DND-41 (cell line): Measurements from ENCODE around the gene KRTAP17-1.

Source experiments
- ATAC-seq: fragments of 200-7000 bp; cut with Tn5 transposase; 3 replicates; pipeline ENCODE4 v1.9.1; 2021; ENCODE audit warnings: low read depth; ENCODE audit not compliant: insufficient read depth
- DNase-seq: peaks from one replicate; pipeline ENCODE4 v3.0.0-alpha.2; 2020
- H2AFZ ChIP-seq: 2 replicates; pipeline ENCODE4 v1.6.0; 2012; ENCODE audit warnings: low read depth, low read length
- H3K27ac ChIP-seq: 2 replicates; pipeline ENCODE4 v1.5.1; 2012; ENCODE audit warnings: low read length, inconsistent platforms
- H3K27me3 ChIP-seq: fragments of 200-600 bp; sonication (generic); 2 replicates; pipeline ENCODE4 v1.6.0; 2012; ENCODE audit warnings: low read length, mild to moderate bottlenecking, inconsistent platforms; ENCODE audit not compliant: insufficient read depth, poor library complexity
- H3K36me3 ChIP-seq: 2 replicates; pipeline ENCODE4 v1.5.1; 2012; ENCODE audit warnings: low read length, inconsistent platforms; ENCODE audit not compliant: insufficient read depth
- H3K4me1 ChIP-seq: 2 replicates; pipeline ENCODE4 v1.5.1; 2012; ENCODE audit warnings: mild to moderate bottlenecking, low read length; ENCODE audit not compliant: insufficient read depth
- H3K4me2 ChIP-seq: 2 replicates; pipeline ENCODE4 v1.6.0; 2012; ENCODE audit warnings: mild to moderate bottlenecking, moderate library complexity, low read length, inconsistent platforms; ENCODE audit not compliant: insufficient read depth
- H3K4me3 ChIP-seq, 2 experiments: fragments of 200-600 bp in 1 of 2; shearing (Covaris generic) in 1 of 2; 2 replicates each; pipeline ENCODE4 v1.5.1; 2012 to 2016; ENCODE audit warnings: inconsistent platforms in 2 of 2, low read length in 2 of 2, mild to moderate bottlenecking in 2 of 2, low read depth in 1 of 2, moderate library complexity in 1 of 2
- H3K79me2 ChIP-seq: 2 replicates; pipeline ENCODE4 v1.6.0; 2012; ENCODE audit warnings: low read length, inconsistent platforms; ENCODE audit not compliant: insufficient read depth
- H3K9ac ChIP-seq: 2 replicates; pipeline ENCODE4 v1.6.0; 2012; ENCODE audit warnings: low read depth, mild to moderate bottlenecking, inconsistent platforms, low read length, moderate library complexity
- H3K9me3 ChIP-seq: 2 replicates; pipeline ENCODE4 v1.5.1; 2012; ENCODE audit warnings: low read length, moderate library complexity, mild to moderate bottlenecking, inconsistent platforms; ENCODE audit not compliant: insufficient read depth, severe bottlenecking
- H4K20me1 ChIP-seq: 2 replicates; pipeline ENCODE4 v1.6.0; 2012; ENCODE audit warnings: low read length; ENCODE audit not compliant: insufficient read depth
- CTCF ChIP-seq: IDR thresholded peaks from 2 replicates; pipeline ENCODE4 v1.5.1; 2012; ENCODE audit warnings: borderline replicate concordance, low read length, moderate library complexity, mild to moderate bottlenecking; ENCODE audit not compliant: poor library complexity, severe bottlenecking; ENCODE audit errors: extremely low read depth
- EZH2 ChIP-seq: IDR thresholded peaks from 3 replicates; pipeline ENCODE4 v1.6.1; 2012; ENCODE audit warnings: borderline replicate concordance, low read depth, mild to moderate bottlenecking, moderate library complexity, low read length, inconsistent platforms; ENCODE audit not compliant: severe bottlenecking

KRTAP17-1 gene

GRCh38 chr17:41302981-41303380 lies 12.5 kb downstream of the KRTAP17-1 start:
- H3K9me3 ChIP-seq: peaks cover 12% of the 10 kb centered on the region
- no peak overlapping the region for H3K4me3 ChIP-seq
- H3K4me2 ChIP-seq: no peak overlapping the region
- no peak overlapping the region for H2AFZ ChIP-seq
- no peaks in the 10 kb centered on the region for H3K79me2 ChIP-seq
- H3K27ac ChIP-seq: no peak overlapping the region
- H3K9ac ChIP-seq: no peak overlapping the region
- no peaks in the 10 kb centered on the region for H4K20me1 ChIP-seq
- TF ChIP-seq EZH2 (no peak), CTCF (no peak)
- no peak for ATAC-seq
- peaks cover 4% of the 10 kb centered on the region for H3K27me3 ChIP-seq
- no peak for DNase-seq
- H3K36me3 ChIP-seq: no peaks in the 10 kb centered on the region
- peaks cover 5% of the 10 kb centered on the region for H3K4me1 ChIP-seq

GRCh38 chr17:41301916-41302901 lies 13.3 kb downstream of the KRTAP17-1 start, which contains the start of gene KRTAP29-1:
KRTAP29-1 (minus strand) TSS chr17:41302851; CDS start chr17:41302851, 0 bp downstream.
- no peak within 1 kb of the TSS for H3K27ac ChIP-seq
- no peaks in the 10 kb centered on the region for H3K4me1 ChIP-seq
- no peaks in the 10 kb centered on the region for H3K79me2 ChIP-seq
- H2AFZ ChIP-seq: no peak within 1 kb of the TSS
- no peak within 1 kb of the TSS for H3K4me3 ChIP-seq
- no peak for TF ChIP-seq CTCF
- TF ChIP-seq EZH2: no peak
- DNase-seq (no peak), ATAC-seq (no peak)
- H3K27me3 ChIP-seq: peaks cover 5% of the 10 kb centered on the region
- no peak within 1 kb of the TSS for H3K4me2 ChIP-seq
- H3K9me3 ChIP-seq: peaks cover 4% of the 10 kb centered on the region
- no peak within 1 kb of the TSS for H3K9ac ChIP-seq
- no peaks in the 10 kb centered on the region for H3K36me3 ChIP-seq
- no peaks in the 10 kb centered on the region for H4K20me1 ChIP-seq

GRCh38 chr17:41301204-41301790 lies 14.2 kb downstream of the KRTAP17-1 start:
- Histone ChIP-seq H3K9me3 (no peaks in the 10 kb centered on the region), H3K79me2 (no peaks in the 10 kb centered on the region), H3K36me3 (no peaks in the 10 kb centered on the region), H3K27me3 (peaks cover 6% of the 10 kb centered on the region), H3K4me3 (no peak overlapping the region), H3K4me2 (no peak overlapping the region), H2AFZ (no peak overlapping the region), H4K20me1 (no peaks in the 10 kb centered on the region), H3K27ac (no peak overlapping the region), H3K4me1 (no peaks in the 10 kb centered on the region), H3K9ac (no peak overlapping the region)
- DNase-seq (no peak), ATAC-seq (no peak)
- no peak for TF ChIP-seq EZH2
- TF ChIP-seq CTCF: no peak
